Astrocyte (in vitro differentiated cells and primary cell): ENCODE results near the gene ANKMY2.

Experiments used
- EZH2 ChIP-seq: IDR thresholded peaks from 2 replicates; pipeline ENCODE4 v1.6.1; 2012; ENCODE audit warnings: mild to moderate bottlenecking, low read length, inconsistent platforms; ENCODE audit not compliant: insufficient read depth
- TF ChIP-seq, protein P1 (sequence below): IDR thresholded peaks from 2 replicates; pipeline ENCODE4 v1.5.1; 2011; ENCODE audit warnings: low read depth, mild to moderate bottlenecking, inconsistent platforms, low read length, moderate library complexity; ENCODE audit not compliant: insufficient read depth

DNA sequence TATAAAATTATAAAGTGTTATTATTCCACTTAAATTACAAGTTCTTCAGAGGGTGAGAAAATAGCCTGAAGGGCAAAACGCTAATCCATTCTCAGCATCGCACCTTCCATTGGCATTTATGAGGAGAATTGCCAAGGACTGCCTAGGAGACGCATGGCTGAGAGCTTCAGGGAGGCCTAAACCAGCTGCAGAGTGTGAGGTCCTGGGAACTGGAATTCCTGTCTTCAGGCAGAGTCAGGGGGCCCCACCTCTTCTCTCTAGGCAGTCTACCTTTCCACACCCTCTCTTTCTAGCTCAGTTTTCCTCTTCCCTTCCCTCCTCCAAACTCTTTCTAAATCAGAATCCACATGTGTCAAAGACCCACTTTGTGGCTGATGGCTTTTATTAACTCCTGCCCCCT is 83.6 kb downstream of the ANKMY2 start:
- TF ChIP-seq, protein P1, sequence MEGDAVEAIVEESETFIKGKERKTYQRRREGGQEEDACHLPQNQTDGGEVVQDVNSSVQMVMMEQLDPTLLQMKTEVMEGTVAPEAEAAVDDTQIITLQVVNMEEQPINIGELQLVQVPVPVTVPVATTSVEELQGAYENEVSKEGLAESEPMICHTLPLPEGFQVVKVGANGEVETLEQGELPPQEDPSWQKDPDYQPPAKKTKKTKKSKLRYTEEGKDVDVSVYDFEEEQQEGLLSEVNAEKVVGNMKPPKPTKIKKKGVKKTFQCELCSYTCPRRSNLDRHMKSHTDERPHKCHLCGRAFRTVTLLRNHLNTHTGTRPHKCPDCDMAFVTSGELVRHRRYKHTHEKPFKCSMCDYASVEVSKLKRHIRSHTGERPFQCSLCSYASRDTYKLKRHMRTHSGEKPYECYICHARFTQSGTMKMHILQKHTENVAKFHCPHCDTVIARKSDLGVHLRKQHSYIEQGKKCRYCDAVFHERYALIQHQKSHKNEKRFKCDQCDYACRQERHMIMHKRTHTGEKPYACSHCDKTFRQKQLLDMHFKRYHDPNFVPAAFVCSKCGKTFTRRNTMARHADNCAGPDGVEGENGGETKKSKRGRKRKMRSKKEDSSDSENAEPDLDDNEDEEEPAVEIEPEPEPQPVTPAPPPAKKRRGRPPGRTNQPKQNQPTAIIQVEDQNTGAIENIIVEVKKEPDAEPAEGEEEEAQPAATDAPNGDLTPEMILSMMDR: no peak
- TF ChIP-seq EZH2: no peak
